ENCODE measurements around the gene RMC1. TPM values are rescaled to one million over a fixed set of nuclear protein-coding genes. Genes with fewer than 3 reads are reported as not detected.

The RMC1 gene
- total and polyA plus RNA-seq, 2 of the 13 experiments (the other 11 are each of a cell fraction or from before 2014, with no cell fraction given), result 9.4 to 19.5 TPM

GRCh38 chr18:23529604-23530003, 26.3 kb downstream of the RMC1 start (continued):
- no peak for TF ChIP-seq ZNF503 (CRISPR knock-in tag; IDR thresholded peaks at IDR 0.05)
- TF ChIP-seq PBX2 (CRISPR knock-in tag; IDR thresholded peaks at IDR 0.05), result no peak
- no peak for TF ChIP-seq ZNF143 (CRISPR knock-in tag; IDR thresholded peaks at IDR 0.05)
- TF ChIP-seq MAFF (IDR thresholded peaks at IDR 0.05; ENCODE audit: low read depth, low read length), result no peak
- no peak for TF ChIP-seq ZNF780A (CRISPR knock-in tag; IDR thresholded peaks at IDR 0.05)
- TF ChIP-seq ARNT (IDR thresholded peaks at IDR 0.05), result no peak
- TF ChIP-seq YEATS4 (CRISPR knock-in tag; IDR thresholded peaks at IDR 0.05; ENCODE audit: borderline replicate concordance), result no peak

GRCh38 chr18:23530195-23530594, 26.9 kb downstream of the RMC1 start:
- Histone ChIP-seq H3K27ac (ENCODE audit: extremely low read length, insufficient read depth, low read length) (no peak overlapping the region), H3K36me3 (replicated peaks in 1 of 2; ENCODE audit: control insufficient read depth in 1 of 2, insufficient read depth in 2 of 2, low read length in 2 of 2) (peaks cover 17 to 77% of the 10 kb centered on the region in 2 experiments), H3K9ac (ENCODE audit: insufficient read depth, low read depth, low read length) (no peak overlapping the region), H4K20me1 (ENCODE audit: insufficient read depth, low read length) (no peaks in the 10 kb centered on the region), H3K4me1 (ENCODE audit: insufficient read depth, low read length) (0 out of 2 replicates have a peak, but pooled peaks cover 6% of the 10 kb centered on the region), H3K4me2 (ENCODE audit: low read depth, low read length) (no peak overlapping the region), H3K79me2 (ENCODE audit: insufficient read depth, low read length) (no peaks in the 10 kb centered on the region), H3K27me3 (ENCODE audit: control insufficient read depth in 1 of 2, insufficient read depth in 2 of 2, low read length in 2 of 2) (no peaks in the 10 kb centered on the region), H2AFZ (ENCODE audit: low read length) (no peak overlapping the region), H3K9me3 (ENCODE audit: low read length) (no peaks in the 10 kb centered on the region), H3K4me3 (replicated peaks in 1 of 3; ENCODE audit: insufficient read depth in 1 of 3, low read depth in 2 of 3, low read length in 3 of 3) (no peak overlapping the region)
- DNase-seq (ENCODE audit: low spot score), result no peak
- in situ Hi-C loops (cut with HindIII; ENCODE audit: extremely low pct_ligation_motif_present, low pct_unique_long_range_greater_than_20kb) (no loop called here), intact Hi-C loops (cut with micrococcal nuclease; ENCODE audit: unreplicated experiment) (no loop called here)
- no TSS peak for BruUV-seq (replicated peaks)
- peak; percentile 7; the same call in 1 of the 3 replicates for ATAC-seq
- FAIRE-seq, result no peak
- ChIA-PET POLR2A (interaction anchor here (0.9 kb wide), 1 partner anchor 11 kb away, joined by 3 read pairs; no protein-coding TSS in a partner anchor), CTCF (ENCODE audit: low intra/inter-chr PET ratio, low total read pairs) (no interaction called here)
- 82% methylated on average over 7 of the region's 7 CpGs for WGBS (ENCODE audit: low lambda C conversion rate)
- no peak for TF ChIP-seq RERE (CRISPR knock-in tag; IDR thresholded peaks at IDR 0.05; ENCODE audit: low read depth)
- no peak for TF ChIP-seq ZNF530 (CRISPR knock-in tag; IDR thresholded peaks at IDR 0.05; ENCODE audit: low read depth)
- TF ChIP-seq RORA (CRISPR knock-in tag; IDR thresholded peaks at IDR 0.05), result no peak
- TF ChIP-seq ZFP36 (IDR thresholded peaks at IDR 0.05; ENCODE audit: borderline replicate concordance, low read depth, low read length, partially characterized antibody), result no peak
- TF ChIP-seq KDM1A (CRISPR knock-in tag; IDR thresholded peaks at IDR 0.05), result no peak
- TF ChIP-seq FOXM1 (CRISPR knock-in tag; IDR thresholded peaks at IDR 0.05), result no peak
- TF ChIP-seq KLF15 (CRISPR knock-in tag; IDR thresholded peaks at IDR 0.05; ENCODE audit: borderline replicate concordance), result no peak
- no peak for TF ChIP-seq ZEB1 (IDR thresholded peaks at IDR 0.05; ENCODE audit: insufficient replicate concordance, low read depth)
- no peak for TF ChIP-seq ZFP1 (CRISPR knock-in tag; IDR thresholded peaks at IDR 0.05)
- TF ChIP-seq SMC3 (IDR thresholded peaks at IDR 0.05; ENCODE audit: low read length), result no peak

Measured in HepG2 (cell line).